ENCODE measurements around the gene CACNA2D2. TPM values are rescaled to one million over a fixed set of nuclear protein-coding genes. Genes with fewer than 3 reads are reported as not detected.

The CACNA2D2 gene
- total RNA-seq, 1 donor from 2014 or later: 1.00 TPM

GRCh38 chr3:50430191-50430590 is 73.2 kb downstream of the CACNA2D2 start:
- no peak overlapping the region for H3K4me3 ChIP-seq (ENCODE audit: insufficient read depth, low read depth, low read length)
- Mint-ChIP-seq H3K27me3 (ENCODE audit: low read depth, unreplicated experiment) (peaks cover 54% of the 10 kb centered on the region), H3K4me1 (ENCODE audit: low read depth, unreplicated experiment) (no peaks in the 10 kb centered on the region), H3K27ac (ENCODE audit: unreplicated experiment) (no peak overlapping the region), H3K36me3 (ENCODE audit: low read depth, unreplicated experiment) (no peaks in the 10 kb centered on the region), H3K4me3 (ENCODE audit: unreplicated experiment) (no peak overlapping the region), H3K9me3 (ENCODE audit: unreplicated experiment) (no peaks in the 10 kb centered on the region)
- H3K9me3 ChIP-seq (ENCODE audit: insufficient read depth, low read depth, low read length): no peaks in the 10 kb centered on the region
- H4K20me1 ChIP-seq (ENCODE audit: insufficient read depth, low read length): no peaks in the 10 kb centered on the region
- no peak overlapping the region for H3K27ac ChIP-seq (ENCODE audit: low read depth, low read length)
- no peak for FAIRE-seq
- H3K4me1 ChIP-seq (ENCODE audit: insufficient read depth, low read length): no peaks in the 10 kb centered on the region
- H3K36me3 ChIP-seq (ENCODE audit: insufficient read depth, low read length): no peaks in the 10 kb centered on the region
- no peak overlapping the region for H3K4me2 ChIP-seq (ENCODE audit: low read length)
- no peak overlapping the region for H3K9ac ChIP-seq (ENCODE audit: low read length)
- peaks cover 3% of the 10 kb centered on the region for H3K27me3 ChIP-seq (ENCODE audit: insufficient read depth, low read length)
- H3K79me2 ChIP-seq (ENCODE audit: insufficient read depth, low read length): no peaks in the 10 kb centered on the region
- TF ChIP-seq EZH2 (IDR thresholded peaks at IDR 0.05; ENCODE audit: insufficient read depth, low read length): no peak
- no peak for TF ChIP-seq CTCF (IDR thresholded peaks at IDR 0.05; ENCODE audit: insufficient read depth, low read depth, low read length)
- H2AFZ ChIP-seq (ENCODE audit: low read depth, low read length): no peak overlapping the region
- no peak for DNase-seq (ENCODE audit: low read depth)

- Mint-ChIP-seq H3K9me3 (ENCODE audit: unreplicated experiment) (no peaks in the 10 kb centered on the region), H3K4me3 (ENCODE audit: unreplicated experiment) (no peak overlapping the region), H3K4me1 (ENCODE audit: low read depth, unreplicated experiment) (no peaks in the 10 kb centered on the region), H3K27ac (ENCODE audit: unreplicated experiment) (no peak overlapping the region), H3K36me3 (ENCODE audit: low read depth, unreplicated experiment) (no peaks in the 10 kb centered on the region), H3K27me3 (ENCODE audit: low read depth, unreplicated experiment) (peaks cover 49% of the 10 kb centered on the region)
- no peaks in the 10 kb centered on the region for H4K20me1 ChIP-seq (ENCODE audit: insufficient read depth, low read length)
- H3K9ac ChIP-seq (ENCODE audit: low read length): no peak overlapping the region
- H3K4me2 ChIP-seq (ENCODE audit: low read length): no peak overlapping the region
- no peak for DNase-seq (ENCODE audit: low read depth)
- H2AFZ ChIP-seq (ENCODE audit: low read depth, low read length): no peak overlapping the region
- no peaks in the 10 kb centered on the region for H3K79me2 ChIP-seq (ENCODE audit: insufficient read depth, low read length)
- H3K27me3 ChIP-seq (ENCODE audit: insufficient read depth, low read length): peaks cover 8% of the 10 kb centered on the region
- H3K4me3 ChIP-seq (ENCODE audit: insufficient read depth, low read depth, low read length): no peak overlapping the region
- no peak overlapping the region for H3K27ac ChIP-seq (ENCODE audit: low read depth, low read length)
- H3K9me3 ChIP-seq (ENCODE audit: insufficient read depth, low read depth, low read length): no peaks in the 10 kb centered on the region
- no peak for FAIRE-seq
- H3K4me1 ChIP-seq (ENCODE audit: insufficient read depth, low read length): no peaks in the 10 kb centered on the region
- TF ChIP-seq EZH2 (IDR thresholded peaks at IDR 0.05; ENCODE audit: insufficient read depth, low read length) (no peak), CTCF (IDR thresholded peaks at IDR 0.05; ENCODE audit: insufficient read depth, low read depth, low read length) (no peak)
- H3K36me3 ChIP-seq (ENCODE audit: insufficient read depth, low read length): no peaks in the 10 kb centered on the region
These were observed 75.3 kb downstream of the CACNA2D2 start for GRCh38 chr3:50428007-50428633.

GRCh38 chr3:50427217-50427616 is 76.2 kb downstream of the CACNA2D2 start:
- no peaks in the 10 kb centered on the region for H3K36me3 ChIP-seq (ENCODE audit: insufficient read depth, low read length)
- no peak overlapping the region for H2AFZ ChIP-seq (ENCODE audit: low read depth, low read length)
- H3K9ac ChIP-seq (ENCODE audit: low read length): no peak overlapping the region
- Mint-ChIP-seq H3K9me3 (ENCODE audit: unreplicated experiment) (no peaks in the 10 kb centered on the region), H3K27ac (ENCODE audit: unreplicated experiment) (no peak overlapping the region), H3K36me3 (ENCODE audit: low read depth, unreplicated experiment) (no peaks in the 10 kb centered on the region), H3K4me1 (ENCODE audit: low read depth, unreplicated experiment) (no peaks in the 10 kb centered on the region), H3K4me3 (ENCODE audit: unreplicated experiment) (no peak overlapping the region), H3K27me3 (ENCODE audit: low read depth, unreplicated experiment) (peaks cover 52% of the 10 kb centered on the region)
- no peaks in the 10 kb centered on the region for H4K20me1 ChIP-seq (ENCODE audit: insufficient read depth, low read length)
- TF ChIP-seq CTCF (IDR thresholded peaks at IDR 0.05; ENCODE audit: insufficient read depth, low read depth, low read length) (no peak), EZH2 (IDR thresholded peaks at IDR 0.05; ENCODE audit: insufficient read depth, low read length) (no peak)
- no peak overlapping the region for H3K4me3 ChIP-seq (ENCODE audit: insufficient read depth, low read depth, low read length)
- no peaks in the 10 kb centered on the region for H3K9me3 ChIP-seq (ENCODE audit: insufficient read depth, low read depth, low read length)
- DNase-seq (ENCODE audit: low read depth) (no peak), FAIRE-seq (no peak)
- peaks cover 8% of the 10 kb centered on the region for H3K27me3 ChIP-seq (ENCODE audit: insufficient read depth, low read length)
- H3K79me2 ChIP-seq (ENCODE audit: insufficient read depth, low read length): no peaks in the 10 kb centered on the region
- no peak overlapping the region for H3K27ac ChIP-seq (ENCODE audit: low read depth, low read length)
- H3K4me1 ChIP-seq (ENCODE audit: insufficient read depth, low read length): no peaks in the 10 kb centered on the region
- no peak overlapping the region for H3K4me2 ChIP-seq (ENCODE audit: low read length)
